ENCODE measurements around the gene RER1.

DNA sequence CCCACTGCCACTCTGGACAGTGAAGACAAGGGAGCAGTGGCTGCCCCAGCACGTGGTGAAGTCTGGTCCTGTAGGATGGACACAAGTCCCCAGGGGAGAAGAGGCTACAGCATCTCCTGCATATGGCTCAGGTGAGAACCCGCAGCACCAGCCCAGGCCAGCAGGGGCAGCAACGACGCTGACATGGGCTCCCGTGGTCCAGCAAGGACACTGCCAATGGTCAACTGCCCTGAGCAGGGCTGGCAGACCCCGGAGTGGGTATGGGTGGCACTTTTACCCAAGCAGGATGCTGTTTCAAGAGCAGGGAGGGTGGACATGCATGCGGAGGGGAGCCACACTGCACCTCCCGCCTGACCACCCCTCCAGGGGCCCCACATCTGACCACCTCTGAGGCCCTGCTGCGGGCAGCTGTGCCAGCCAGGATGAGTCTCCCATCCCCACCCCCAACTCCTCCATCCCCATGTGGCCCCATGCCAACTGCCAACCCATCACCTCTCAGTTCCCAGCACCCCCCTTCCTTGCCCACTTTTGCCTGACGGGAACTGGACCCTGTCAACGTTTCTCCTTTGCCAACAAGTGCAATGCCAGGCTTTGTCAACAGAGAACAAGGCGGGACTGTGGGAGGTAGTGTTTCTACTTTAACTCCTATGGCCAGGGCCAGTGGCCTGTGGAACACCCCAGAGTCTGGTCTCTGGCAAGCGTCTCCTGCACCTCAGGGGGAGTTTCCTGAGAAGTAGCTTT, 8.8 kb upstream of the RER1 start:
- no peak for TF ChIP-seq POLR2A (IDR thresholded peaks at IDR 0.05)
- peak; percentile 1 to 53 for TF ChIP-seq CTCF (IDR thresholded peaks at IDR 0.05)
- TF ChIP-seq EP300 (IDR thresholded peaks at IDR 0.05) = no peak
- no peak for TF ChIP-seq POLR2AphosphoS5 (IDR thresholded peaks at IDR 0.05)
